Naive thymus-derived CD8-positive, alpha-beta T cell (primary cell): Measurements from ENCODE around the gene REPIN1. TPM values are rescaled to one million over a fixed set of nuclear protein-coding genes. Genes with fewer than 3 reads are reported as not detected.
A peak's percentile ranks its signal among the peaks of the same experiment; 100 is the strongest.

Experiments used
- ATAC-seq, 2 donors: fragments of 150-1000 bp; cut with Tn5 transposase in 1 of 2; sonication (Bioruptor Pico), chemical (Tn5 transposase) in 1 of 2; 1 replicate in 1 of 2; 2 replicates in 1 of 2; pipeline ENCODE4 v1.10.0; 2021; ENCODE audit warnings: mild to moderate bottlenecking in 2 of 2, moderate library complexity in 2 of 2
- POLR2A ChIA-PET: fragments of 350-600 bp; sonication (Branson Sonifier 250); formaldehyde crosslinking; loops from one replicate; lab custom pipeline; 2021; ENCODE audit warnings: antibody characterized with exemption; lab: Charles Lee
- DNase-seq, 10 donors: peaks; one replicate each; pipeline versions ENCODE4 v3.0.0 to v3.0.0-alpha.2; 2020 to 2022
- H3K27ac Mint-ChIP-seq, 10 donors: one replicate each; pipeline ENCODE4 v1.8.0; 2020 to 2022; ENCODE audit warnings: mild to moderate bottlenecking in 10 of 10, mixed read lengths in 10 of 10, moderate library complexity in 4 of 10, inconsistent platforms in 1 of 10
- H3K27me3 Mint-ChIP-seq, 5 donors: one replicate each; pipeline ENCODE4 v1.8.0; 2021 to 2022; ENCODE audit warnings: mixed read lengths in 5 of 5
- H3K36me3 Mint-ChIP-seq, 3 donors: one replicate each; pipeline ENCODE4 v1.8.0; 2020 to 2022; ENCODE audit warnings: mixed read lengths in 3 of 3, mild to moderate bottlenecking in 2 of 3, inconsistent platforms in 1 of 3
- H3K4me1 Mint-ChIP-seq, 4 donors: one replicate each; pipeline ENCODE4 v1.8.0; 2021 to 2022; ENCODE audit warnings: mixed read lengths in 4 of 4
- H3K4me3 Mint-ChIP-seq, 10 donors: one replicate each; pipeline ENCODE4 v1.8.0; 2020 to 2022; ENCODE audit warnings: mild to moderate bottlenecking in 10 of 10, mixed read lengths in 10 of 10, moderate library complexity in 6 of 10, inconsistent platforms in 1 of 10
- H3K9me3 Mint-ChIP-seq, 9 donors: one replicate each; pipeline ENCODE4 v1.8.0; 2020 to 2022; ENCODE audit warnings: mixed read lengths in 9 of 9, mild to moderate bottlenecking in 3 of 9, inconsistent platforms in 1 of 9, moderate library complexity in 1 of 9
- polyA plus RNA-seq, 3 donors: library from polyadenylated mRNA; unstranded; fragments of 300-500 nt; fragmentation: Illumina TruSeq; gene quantifications; one replicate each; pipeline ENCODE4 v1.2.3, GENCODE V29; 2021
- total RNA-seq, 8 experiments: library from RNA in 2 of 8; stranded (reverse) in 2 of 8; gene quantifications; one replicate each; pipeline ENCODE4 v1.2.3 and lab custom pipeline; 2021 to 2026

REPIN1 gene
- total and polyA plus RNA-seq, 5 experiments from 2014 or later: 39.8 to 108 (median 73.0) TPM

DNA sequence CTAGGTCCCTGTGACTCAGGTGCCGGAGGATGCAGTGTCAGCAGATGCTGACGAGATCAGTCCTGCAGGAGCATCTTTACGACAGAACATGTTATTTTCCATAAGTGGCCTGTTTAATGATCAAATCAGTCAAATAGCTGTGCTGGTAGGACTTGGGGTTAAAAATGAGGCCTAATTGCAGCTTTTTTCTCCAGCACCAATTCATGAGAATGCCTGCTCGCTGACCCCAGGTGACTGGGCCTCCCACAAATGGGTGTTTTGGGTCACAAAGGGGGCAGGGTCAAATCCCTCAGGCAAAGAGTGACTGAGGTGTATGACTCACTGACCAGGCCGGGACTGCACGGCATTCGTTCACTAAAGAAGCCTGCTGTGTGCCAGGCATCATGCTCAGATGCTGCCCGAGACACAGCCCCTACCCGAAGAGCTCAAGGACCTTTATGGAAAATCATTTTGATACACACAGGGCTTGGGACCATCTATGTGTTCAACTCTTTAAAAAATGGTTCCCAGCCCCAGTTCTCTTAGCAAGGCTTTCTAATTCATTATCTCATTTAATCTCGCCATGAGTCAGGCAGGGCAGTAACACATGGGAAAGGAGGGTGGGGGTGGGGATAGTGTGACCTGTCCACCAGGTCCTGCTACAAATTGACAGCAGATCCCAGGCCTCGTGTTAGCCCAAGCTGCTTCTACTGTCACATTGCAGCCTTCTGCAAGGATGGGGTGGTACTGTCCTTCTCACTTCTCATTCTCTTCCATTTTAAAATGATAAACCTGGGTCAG, 31.6 kb downstream of the REPIN1 start:
- Mint-ChIP-seq H3K9me3 (no peaks in the 10 kb centered on the region), H3K4me1 (peaks cover 7 to 29% (median 14%) of the 10 kb centered on the region in 4 donors), H3K4me3 (no peak overlapping the region), H3K27ac (peak overlapping the region in 1 of 10 donors; percentile 1), H3K36me3 (peaks cover 0 to 5% (median 3%) of the 10 kb centered on the region in 3 donors), H3K27me3 (no peaks in the 10 kb centered on the region)
- DNase-seq (no peak), ATAC-seq (no peak)
- POLR2A ChIA-PET: no interaction called here

DNA sequence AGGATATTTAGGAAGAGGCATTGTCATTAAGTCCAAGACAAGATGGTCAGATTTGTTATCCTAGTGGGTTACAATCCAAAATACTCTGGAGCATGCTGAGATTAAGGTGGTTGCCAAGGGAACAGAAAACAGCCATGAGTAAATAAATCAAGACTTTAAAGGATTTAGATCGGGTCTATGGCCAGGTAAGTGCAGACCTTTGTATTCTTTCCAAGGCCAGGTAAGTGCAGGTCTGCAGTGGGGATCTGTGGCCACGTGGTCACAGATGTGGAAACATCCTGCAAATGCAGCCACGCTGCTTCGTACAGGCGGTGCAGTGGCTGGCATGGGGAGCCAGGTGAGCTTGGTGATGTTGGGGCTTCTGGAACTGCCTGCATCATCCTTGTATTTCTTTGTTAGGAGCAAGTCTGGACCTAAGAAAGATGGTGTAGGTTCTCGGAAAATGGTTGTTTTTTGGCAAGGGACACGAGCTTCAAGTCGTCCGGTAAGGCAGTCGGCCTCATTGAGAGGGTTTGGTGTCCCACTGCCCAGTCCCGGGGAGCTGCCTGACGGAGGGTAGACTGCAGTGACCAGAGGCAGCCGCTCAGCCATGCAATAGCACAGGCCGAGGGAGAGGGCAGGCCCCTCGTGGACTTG, 32.3 kb downstream of the REPIN1 start:
- ATAC-seq (no peak), DNase-seq (no peak)
- H3K27ac Mint-ChIP-seq: peak overlapping the region in 2 of 10 donors; percentile 2 to 5
- H3K4me1 Mint-ChIP-seq: peaks cover 11 to 32% (median 18%) of the 10 kb centered on the region in 4 donors
- H3K36me3 Mint-ChIP-seq: peaks cover 0 to 3% (median 3%) of the 10 kb centered on the region in 3 donors
- H3K9me3 Mint-ChIP-seq: no peaks in the 10 kb centered on the region
- POLR2A ChIA-PET: interaction anchor here (1.0 kb wide), 1 partner anchor 32 kb away, joined by 3 read pairs; the partner anchor contains the start of gene REPIN1
- H3K4me3 Mint-ChIP-seq: no peak overlapping the region
- H3K27me3 Mint-ChIP-seq: no peaks in the 10 kb centered on the region

DNA sequence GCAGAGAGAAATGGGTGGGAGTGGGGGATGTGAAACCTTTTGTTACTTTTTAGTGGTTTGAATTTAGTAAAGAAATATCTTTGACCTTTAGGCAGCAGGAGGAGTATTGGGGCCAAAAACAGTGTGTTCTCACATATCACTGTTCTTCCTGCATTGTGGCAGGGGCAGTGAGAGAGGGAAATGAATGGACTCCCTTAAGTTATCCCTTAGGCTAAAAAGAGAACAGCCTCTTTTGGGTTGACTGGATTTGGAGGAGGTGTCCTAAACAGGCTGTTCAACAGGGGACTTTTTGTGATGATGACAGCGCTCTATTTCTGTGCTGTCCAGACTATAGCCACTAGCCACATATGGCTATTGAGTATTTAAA, 32.8 kb downstream of the REPIN1 start:
- Mint-ChIP-seq H3K27me3 (no peaks in the 10 kb centered on the region), H3K9me3 (no peaks in the 10 kb centered on the region), H3K27ac (peak overlapping the region in 2 of 10 donors; percentile 2 to 71), H3K4me3 (no peak overlapping the region), H3K36me3 (peaks cover 0 to 3% (median under 1%) of the 10 kb centered on the region in 3 donors), H3K4me1 (peaks cover 16 to 37% (median 23%) of the 10 kb centered on the region in 4 donors)
- POLR2A ChIA-PET: interaction anchor here (1.0 to 1.6 kb wide), 2 partner anchors 15 to 33 kb away, joined by 3 to 5 read pairs; partner anchors contain the start of gene REPIN1
- no peak for ATAC-seq
- DNase-seq: no peak

DNA sequence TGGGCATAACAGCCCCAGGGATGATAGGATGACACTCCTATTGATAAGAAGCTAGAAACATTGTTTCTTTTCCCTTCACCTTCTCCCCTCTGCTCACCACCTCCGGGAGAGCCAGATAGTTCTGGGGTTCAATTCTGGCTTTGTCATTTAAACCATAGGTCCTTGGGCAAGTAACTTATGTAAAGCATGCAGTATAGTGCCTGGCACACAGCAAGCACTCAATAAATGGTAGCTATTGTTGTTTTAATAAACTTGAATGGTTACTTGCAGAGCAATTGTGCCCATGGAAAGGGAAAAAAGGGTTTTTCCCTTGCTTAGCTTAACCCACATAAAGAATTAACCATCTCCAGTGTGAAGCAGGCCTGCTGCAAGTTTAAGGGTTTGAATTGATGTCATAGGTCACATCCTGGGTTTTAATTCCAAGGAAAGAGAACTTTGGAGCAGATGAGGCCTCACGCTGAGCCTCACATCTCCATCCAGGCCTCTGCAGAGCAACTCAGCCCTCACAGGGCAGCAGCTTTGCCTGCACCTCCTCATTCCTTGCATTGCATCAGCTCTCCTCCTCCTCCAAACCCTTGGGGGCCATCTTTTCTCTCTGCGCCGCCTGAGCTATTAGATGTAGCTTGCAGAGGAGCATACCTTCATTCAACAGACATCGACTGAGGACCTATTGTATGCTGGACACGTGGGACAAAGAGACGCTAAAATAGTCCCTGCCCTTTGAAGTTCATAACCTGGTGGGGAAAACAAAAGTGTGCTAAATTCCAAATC, 33.4 kb downstream of the REPIN1 start:
- Mint-ChIP-seq H3K36me3 (peaks cover 0 to 4% (median 1%) of the 10 kb centered on the region in 3 donors), H3K4me3 (peak overlapping the region in 3 of 10 donors; percentile 44 to 60 (median 48)), H3K4me1 (peaks cover 19 to 44% (median 30%) of the 10 kb centered on the region in 4 donors), H3K27ac (peak overlapping the region in 7 of 10 donors; percentile 17 to 95 (median 77)), H3K27me3 (no peaks in the 10 kb centered on the region), H3K9me3 (no peaks in the 10 kb centered on the region)
- ATAC-seq (no peak), DNase-seq (no peak)
- POLR2A ChIA-PET: interaction anchor here (1.0 to 1.6 kb wide), 2 partner anchors 16 to 33 kb away, joined by 3 to 5 read pairs; partner anchors contain the start of gene REPIN1

DNA sequence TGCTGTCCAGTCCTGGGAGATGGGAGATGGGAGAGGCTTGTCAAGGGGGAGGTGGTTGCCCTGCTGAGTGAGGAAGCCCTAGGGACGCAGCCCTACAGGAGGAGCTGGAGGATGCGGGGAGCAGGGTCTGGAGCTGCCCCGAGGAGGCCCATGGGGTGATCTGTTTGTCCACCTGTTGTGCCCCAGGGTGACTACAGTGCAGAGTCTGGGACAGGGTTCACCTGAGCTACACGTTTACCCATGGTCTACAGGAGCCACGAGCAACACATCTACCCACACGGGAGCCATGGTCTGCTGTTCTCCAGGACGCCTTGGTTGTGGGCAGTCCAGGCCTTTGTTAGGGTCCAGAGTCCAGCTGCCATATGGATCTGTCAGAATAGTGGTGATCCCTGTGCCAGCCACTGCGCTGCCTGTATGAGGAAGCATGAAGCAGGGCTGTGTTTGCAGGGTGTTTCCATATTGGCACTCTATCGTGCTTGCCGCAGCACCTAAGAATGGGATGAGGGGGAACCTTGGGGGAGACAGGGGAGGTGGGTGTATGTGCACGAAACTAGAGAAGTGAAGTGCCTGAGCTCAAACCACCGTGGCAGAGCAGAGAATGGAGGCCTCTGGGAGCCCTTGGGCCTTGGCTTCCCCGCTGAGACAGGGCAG, 34.2 kb downstream of the REPIN1 start:
- peaks cover 21 to 46% (median 32%) of the 10 kb centered on the region in 4 donors for H3K4me1 Mint-ChIP-seq
- POLR2A ChIA-PET: interaction anchor here (1.6 to 5.2 kb wide), 2 partner anchors 17 to 35 kb away, joined by 5 to 96 read pairs; partner anchors contain the start of gene REPIN1
- H3K27ac Mint-ChIP-seq: peak overlapping the region in 9 of 10 donors; percentile 41 to 95 (median 75)
- H3K36me3 Mint-ChIP-seq: peaks cover 0 to 6% (median 3%) of the 10 kb centered on the region in 3 donors
- H3K27me3 Mint-ChIP-seq: no peaks in the 10 kb centered on the region
- DNase-seq: no peak
- ATAC-seq: no peak
- peak overlapping the region in 6 of 10 donors; percentile 36 to 69 (median 62) for H3K4me3 Mint-ChIP-seq
- no peaks in the 10 kb centered on the region for H3K9me3 Mint-ChIP-seq

DNA sequence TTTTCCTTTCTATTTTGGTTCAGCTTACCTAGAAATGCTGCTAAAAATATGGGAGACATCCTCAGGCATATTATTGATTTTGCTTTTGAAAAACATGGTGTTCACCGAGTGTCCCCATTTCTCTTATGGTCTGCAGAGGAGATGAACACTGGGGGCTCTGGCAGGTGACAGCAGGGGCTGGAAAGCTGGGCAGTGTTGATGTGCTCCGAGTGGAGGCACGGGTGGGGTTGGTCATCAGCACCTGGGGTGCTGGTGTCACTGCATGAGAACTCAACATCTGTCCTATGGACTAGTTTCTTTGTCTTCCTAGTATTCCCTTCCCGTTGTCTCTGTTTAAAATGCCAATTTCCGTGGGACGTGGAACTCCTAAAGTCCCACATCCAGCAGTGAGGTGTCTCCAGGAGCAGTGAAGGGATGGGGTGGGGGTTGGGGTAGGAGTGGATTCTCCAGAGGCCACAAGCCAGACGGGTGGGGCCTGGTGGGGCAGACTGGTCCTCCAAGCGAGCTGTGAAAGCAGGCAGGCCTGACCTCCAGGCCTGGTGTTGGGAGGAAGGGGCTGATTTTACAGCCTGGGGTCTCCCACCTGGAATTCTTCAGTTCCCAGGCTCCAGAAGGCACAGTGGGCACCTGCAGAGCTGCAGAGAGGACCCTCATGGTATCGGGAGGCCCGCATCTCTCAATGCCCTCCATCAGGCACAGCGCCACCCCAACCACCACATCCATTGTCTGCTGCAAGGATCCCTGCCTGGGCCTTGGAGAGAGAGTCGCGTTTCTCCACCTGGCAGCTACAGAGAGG, 35.0 kb downstream of the REPIN1 start:
- Mint-ChIP-seq H3K9me3 (no peaks in the 10 kb centered on the region), H3K4me3 (peak overlapping the region; percentile 64 to 98 (median 94)), H3K27me3 (no peaks in the 10 kb centered on the region), H3K27ac (peak overlapping the region; percentile 89 to 99 (median 95)), H3K36me3 (peaks cover 0 to 8% (median 4%) of the 10 kb centered on the region in 3 donors), H3K4me1 (peaks cover 22 to 48% (median 35%) of the 10 kb centered on the region in 4 donors)
- POLR2A ChIA-PET: interaction anchor here (0.6 to 5.2 kb wide), 12 partner anchors 8 to 1160 kb away, joined by 3 to 96 read pairs (median 4); partner anchors contain the start of genes GIMAP1, GIMAP4 and REPIN1
- no peak for DNase-seq
- no peak for ATAC-seq

DNA sequence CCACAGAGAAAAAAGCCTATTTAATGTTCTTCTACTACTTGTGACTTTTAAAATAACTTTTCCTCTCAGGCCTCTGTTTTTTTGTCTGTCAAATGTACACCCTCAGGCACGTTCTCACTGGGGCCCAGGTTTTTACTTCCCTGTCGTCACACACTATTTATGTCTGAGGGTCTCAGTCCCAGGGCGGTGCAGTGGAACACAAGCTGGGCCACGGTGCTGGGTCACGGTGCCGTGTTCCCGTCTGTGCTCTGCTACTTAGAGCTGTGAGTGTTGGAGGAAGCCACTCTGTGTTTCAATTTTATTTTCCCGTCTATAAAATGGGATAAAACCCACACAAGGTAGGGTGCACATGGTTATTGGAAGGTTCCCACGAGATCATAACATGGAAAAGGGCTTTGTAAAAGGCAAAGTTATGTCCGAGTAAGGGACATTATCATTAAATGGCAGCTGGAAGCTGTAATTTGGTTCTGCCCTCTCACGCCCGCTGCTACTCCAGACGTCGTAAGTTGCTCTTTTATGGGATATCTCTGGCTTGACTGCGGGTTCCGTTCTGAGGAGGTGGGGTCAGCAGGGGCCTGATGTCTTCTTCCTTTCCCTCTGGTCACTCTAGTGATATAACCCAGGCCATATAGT, 35.7 kb downstream of the REPIN1 start:
- Mint-ChIP-seq H3K4me1 (peaks cover 25 to 54% (median 41%) of the 10 kb centered on the region in 4 donors), H3K27ac (peak overlapping the region; percentile 89 to 99 (median 95)), H3K36me3 (peaks cover 0 to 9% (median 8%) of the 10 kb centered on the region in 3 donors), H3K9me3 (no peaks in the 10 kb centered on the region), H3K4me3 (peak overlapping the region; percentile 79 to 98 (median 94)), H3K27me3 (no peaks in the 10 kb centered on the region)
- ATAC-seq (no peak), DNase-seq (peak in 3 of 10 donors; percentile 15 to 34 (median 29))
- POLR2A ChIA-PET: interaction anchor here (0.6 to 5.2 kb wide), 17 partner anchors 9 to 1161 kb away, joined by 3 to 96 read pairs (median 5); partner anchors contain the start of genes GIMAP1, GIMAP4, REPIN1 and ZNF775

DNA sequence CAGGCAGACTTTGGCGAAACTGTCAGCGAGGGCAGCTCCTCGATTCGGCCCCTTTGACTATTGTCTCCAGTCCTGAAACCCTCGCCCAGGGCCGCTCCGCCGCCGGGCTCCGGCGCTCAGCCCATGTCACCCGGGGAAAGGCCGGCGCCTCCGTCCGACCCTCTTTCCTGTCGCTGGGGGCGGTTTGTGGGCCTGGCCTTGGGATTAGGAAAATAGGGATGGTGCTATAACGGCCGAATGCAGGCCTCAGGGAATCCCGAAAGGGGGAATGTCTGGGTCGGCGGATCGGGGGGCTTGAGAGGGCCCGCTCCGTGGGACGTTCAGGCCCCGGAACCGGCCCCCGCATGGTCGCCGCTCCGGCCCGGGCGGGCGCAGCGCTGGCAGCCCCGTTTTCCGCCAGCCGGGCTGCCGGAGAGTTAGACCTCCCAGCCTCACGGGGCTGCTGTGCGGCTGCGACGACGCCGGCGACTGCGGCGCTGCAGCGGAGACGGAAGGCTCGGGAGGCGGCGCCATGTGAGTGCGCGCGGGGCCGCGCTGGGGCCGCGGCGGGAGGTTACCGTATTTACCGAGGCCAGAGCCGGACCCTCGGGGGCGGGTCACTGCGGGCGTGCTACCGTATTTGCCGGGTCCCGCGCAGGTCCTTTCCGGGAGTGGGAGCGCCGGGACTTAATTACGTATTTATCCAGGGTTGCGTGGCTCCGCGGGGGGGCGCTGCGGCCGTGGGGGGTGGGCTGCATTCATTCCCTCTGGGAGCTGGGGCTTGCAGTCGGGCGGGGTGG, 36.4 kb downstream of the REPIN1 start:
- H3K4me1 Mint-ChIP-seq: peaks cover 25 to 58% (median 41%) of the 10 kb centered on the region in 4 donors

DNA sequence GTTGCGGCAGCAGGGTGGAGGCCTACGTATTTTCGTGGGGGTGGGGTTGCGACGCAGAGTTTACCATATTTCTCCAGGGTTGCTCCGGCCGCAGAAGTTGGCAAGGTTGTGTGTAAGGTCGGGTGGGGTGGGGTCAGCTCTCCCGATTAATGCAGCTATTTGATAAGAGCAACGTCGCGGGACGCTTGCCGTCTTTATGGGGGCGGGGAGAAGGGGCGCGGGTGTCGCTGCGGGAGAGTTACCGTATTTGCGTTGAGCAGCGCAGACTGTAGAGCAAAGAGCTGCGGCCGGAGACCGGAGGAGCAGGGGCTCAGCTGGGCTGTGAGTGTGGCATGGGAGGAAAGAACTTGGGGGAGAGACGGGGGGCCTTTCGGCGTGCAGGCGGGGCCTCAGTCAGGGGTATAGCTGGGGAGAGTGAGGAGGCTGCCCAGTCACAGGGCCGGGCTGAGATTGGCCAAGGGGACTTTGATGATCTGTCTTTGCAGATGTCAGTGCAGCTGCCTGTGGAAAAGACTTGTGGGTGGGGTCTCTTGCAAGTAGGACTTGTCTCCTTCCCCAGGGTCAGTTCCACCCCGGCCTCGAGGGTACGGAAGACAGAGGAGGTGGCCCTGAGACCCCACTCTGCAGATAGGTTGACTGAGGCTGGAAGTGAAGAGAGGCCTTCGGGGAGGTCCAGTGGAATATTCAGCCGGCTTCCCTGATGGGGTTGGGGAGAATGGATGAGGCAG, 37.1 kb downstream of the REPIN1 start:
- no peaks in the 10 kb centered on the region for H3K9me3 Mint-ChIP-seq

More for the DNA sequence above, 36.4 kb downstream of the REPIN1 start:
- H3K27ac Mint-ChIP-seq: peak overlapping the region; percentile 89 to 99 (median 98)
- POLR2A ChIA-PET: interaction anchor here (0.5 to 5.2 kb wide), 34 partner anchors 10 to 651 kb away, joined by 3 to 96 read pairs (median 4); partner anchors contain the start of genes GIMAP4, GIMAP7, GIMAP8 and REPIN1
- no peaks in the 10 kb centered on the region for H3K9me3 Mint-ChIP-seq
- peaks cover 0 to 12% (median 8%) of the 10 kb centered on the region in 3 donors for H3K36me3 Mint-ChIP-seq
- ATAC-seq (peak; percentile 80 to 81), DNase-seq (peak; percentile 62 to 82 (median 72))
- H3K4me3 Mint-ChIP-seq: peak overlapping the region; percentile 90 to 98 (median 98)
- H3K27me3 Mint-ChIP-seq: no peaks in the 10 kb centered on the region

More for the DNA sequence above, 37.1 kb downstream of the REPIN1 start:
- no peaks in the 10 kb centered on the region for H3K27me3 Mint-ChIP-seq
- H3K4me3 Mint-ChIP-seq: peak overlapping the region; percentile 90 to 98 (median 98)
- H3K4me1 Mint-ChIP-seq: peaks cover 25 to 58% (median 41%) of the 10 kb centered on the region in 4 donors
- POLR2A ChIA-PET: interaction anchor here (0.5 to 5.2 kb wide), 29 partner anchors 14 to 650 kb away, joined by 3 to 96 read pairs (median 4); partner anchors contain the start of genes GIMAP4, GIMAP7, GIMAP8 and REPIN1
- DNase-seq: peak in 5 of 10 donors; percentile 22 to 69 (median 25)
- H3K27ac Mint-ChIP-seq: peak overlapping the region; percentile 89 to 99 (median 98)
- ATAC-seq: peak; percentile 38 to 47
- H3K36me3 Mint-ChIP-seq: peaks cover 0 to 14% (median 8%) of the 10 kb centered on the region in 3 donors
